ENCODE measurements around the gene CFAP46.

Gene CFAP46

DNA sequence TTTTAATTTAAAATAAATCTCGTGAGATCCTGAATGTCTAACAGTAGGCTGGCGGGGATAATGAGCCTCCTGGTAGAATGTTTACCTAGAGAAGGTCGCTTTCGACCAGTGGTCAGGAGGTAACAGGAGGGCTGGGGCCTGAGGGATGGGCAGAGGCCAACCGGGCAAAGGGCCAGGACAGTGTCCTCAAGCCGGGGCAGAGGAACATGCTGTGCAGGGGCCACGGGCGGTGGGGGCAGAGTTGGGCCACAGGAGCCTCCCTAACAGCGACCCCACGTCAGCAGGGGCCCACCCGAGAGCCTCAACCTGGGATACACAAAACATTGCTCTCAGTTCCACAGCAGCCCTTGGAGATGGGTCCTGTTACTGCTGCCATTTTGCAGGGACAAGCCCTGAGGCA is 14.5 kb downstream of the CFAP46 start:
- Histone ChIP-seq H3F3A (ENCODE audit: insufficient read depth) (no peaks in the 10 kb centered on the region), H3K9ac (ENCODE audit: low read length) (no peak overlapping the region), H2AFZ (ENCODE audit: low read depth, low read length, severe bottlenecking) (no peak overlapping the region), H3K4me3 (ENCODE audit: insufficient read depth, low read length, poor library complexity, severe bottlenecking) (no peak overlapping the region), H3K36me3 (ENCODE audit: low read length) (no peaks in the 10 kb centered on the region), H3K79me2 (ENCODE audit: insufficient read depth, low read length) (no peaks in the 10 kb centered on the region), H4K20me1 (ENCODE audit: low read depth, low read length) (no peaks in the 10 kb centered on the region), H3K9me3 (ENCODE audit: insufficient read depth, low read length) (no peaks in the 10 kb centered on the region), H3K9me2 (replicated peaks; ENCODE audit: insufficient read depth, low read length) (no peaks in the 10 kb centered on the region), H3K27ac (ENCODE audit: low read depth, low read length) (no peak overlapping the region), H3K27me3 (ENCODE audit: low read length) (no peaks in the 10 kb centered on the region), H3K4me2 (ENCODE audit: low read depth, low read length, poor library complexity, severe bottlenecking) (no peak overlapping the region)
- no peak for TF ChIP-seq EZH2phosphoT487 (conservative IDR thresholded peaks at IDR 0.05; ENCODE audit: low read length)
- TF ChIP-seq, protein P1, sequence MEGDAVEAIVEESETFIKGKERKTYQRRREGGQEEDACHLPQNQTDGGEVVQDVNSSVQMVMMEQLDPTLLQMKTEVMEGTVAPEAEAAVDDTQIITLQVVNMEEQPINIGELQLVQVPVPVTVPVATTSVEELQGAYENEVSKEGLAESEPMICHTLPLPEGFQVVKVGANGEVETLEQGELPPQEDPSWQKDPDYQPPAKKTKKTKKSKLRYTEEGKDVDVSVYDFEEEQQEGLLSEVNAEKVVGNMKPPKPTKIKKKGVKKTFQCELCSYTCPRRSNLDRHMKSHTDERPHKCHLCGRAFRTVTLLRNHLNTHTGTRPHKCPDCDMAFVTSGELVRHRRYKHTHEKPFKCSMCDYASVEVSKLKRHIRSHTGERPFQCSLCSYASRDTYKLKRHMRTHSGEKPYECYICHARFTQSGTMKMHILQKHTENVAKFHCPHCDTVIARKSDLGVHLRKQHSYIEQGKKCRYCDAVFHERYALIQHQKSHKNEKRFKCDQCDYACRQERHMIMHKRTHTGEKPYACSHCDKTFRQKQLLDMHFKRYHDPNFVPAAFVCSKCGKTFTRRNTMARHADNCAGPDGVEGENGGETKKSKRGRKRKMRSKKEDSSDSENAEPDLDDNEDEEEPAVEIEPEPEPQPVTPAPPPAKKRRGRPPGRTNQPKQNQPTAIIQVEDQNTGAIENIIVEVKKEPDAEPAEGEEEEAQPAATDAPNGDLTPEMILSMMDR (IDR thresholded peaks at IDR 0.05; ENCODE audit: insufficient read depth, low read length, poor library complexity, severe bottlenecking): no peak

DNA sequence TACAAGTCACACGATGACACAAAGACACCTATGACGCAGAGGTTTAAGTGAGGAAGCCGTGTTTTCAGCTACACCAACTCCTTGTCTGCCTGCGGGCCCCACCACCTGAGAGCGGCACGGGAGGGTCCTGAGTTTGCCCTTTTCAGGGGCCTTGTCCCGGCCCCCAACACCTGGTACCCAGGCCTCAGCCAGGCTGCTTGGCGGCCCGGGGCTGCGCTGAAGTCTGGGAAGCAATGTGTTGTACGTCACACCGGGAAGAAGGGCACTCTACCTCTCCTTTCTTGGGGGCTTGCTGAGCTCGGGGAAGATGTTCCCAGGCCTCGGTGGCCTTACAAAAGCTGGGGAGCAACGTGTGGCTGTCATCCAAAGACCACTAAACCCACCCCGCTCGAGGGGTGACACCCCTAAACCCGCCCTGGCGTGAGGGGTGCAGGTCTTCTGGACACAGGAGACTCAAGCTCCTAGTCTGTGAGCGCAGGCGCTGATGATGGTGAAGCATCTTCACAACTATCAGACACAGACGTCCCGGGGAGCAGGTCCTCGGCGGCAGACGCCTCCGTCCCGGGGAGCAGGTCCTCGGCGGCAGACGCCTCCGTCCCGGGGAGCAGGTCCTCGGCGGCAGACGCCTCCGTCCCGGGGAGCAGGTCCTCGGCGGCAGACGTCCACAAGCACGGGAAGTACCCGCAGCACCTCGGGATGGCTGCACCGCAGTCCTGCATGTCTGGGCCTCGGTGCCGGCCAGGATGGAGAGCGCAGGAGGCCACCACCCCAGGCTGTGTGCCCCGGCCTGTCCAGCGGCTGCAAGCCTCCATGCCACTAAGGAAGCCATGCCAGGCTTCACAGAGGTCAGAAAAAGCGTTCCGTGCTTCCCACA is 15.4 kb downstream of the CFAP46 start:
- H3K9me2 ChIP-seq (replicated peaks; ENCODE audit: insufficient read depth, low read length): no peaks in the 10 kb centered on the region
- no peak for TF ChIP-seq EZH2phosphoT487 (conservative IDR thresholded peaks at IDR 0.05; ENCODE audit: low read length)
- TF ChIP-seq, protein P1 (IDR thresholded peaks at IDR 0.05; ENCODE audit: insufficient read depth, low read length, poor library complexity, severe bottlenecking): no peak
- H4K20me1 ChIP-seq (ENCODE audit: low read depth, low read length): no peaks in the 10 kb centered on the region
- H3K4me2 ChIP-seq (ENCODE audit: low read depth, low read length, poor library complexity, severe bottlenecking): no peak overlapping the region
- no peaks in the 10 kb centered on the region for H3K27me3 ChIP-seq (ENCODE audit: low read length)
- H3K79me2 ChIP-seq (ENCODE audit: insufficient read depth, low read length): no peaks in the 10 kb centered on the region
- H3K36me3 ChIP-seq (ENCODE audit: low read length): no peaks in the 10 kb centered on the region
- no peak overlapping the region for H3K4me3 ChIP-seq (ENCODE audit: insufficient read depth, low read length, poor library complexity, severe bottlenecking)
- no peak overlapping the region for H2AFZ ChIP-seq (ENCODE audit: low read depth, low read length, severe bottlenecking)
- no peak overlapping the region for H3K27ac ChIP-seq (ENCODE audit: low read depth, low read length)
- H3K9ac ChIP-seq (ENCODE audit: low read length): no peak overlapping the region
- H3K9me3 ChIP-seq (ENCODE audit: insufficient read depth, low read length): no peaks in the 10 kb centered on the region
- no peaks in the 10 kb centered on the region for H3F3A ChIP-seq (ENCODE audit: insufficient read depth)

DNA sequence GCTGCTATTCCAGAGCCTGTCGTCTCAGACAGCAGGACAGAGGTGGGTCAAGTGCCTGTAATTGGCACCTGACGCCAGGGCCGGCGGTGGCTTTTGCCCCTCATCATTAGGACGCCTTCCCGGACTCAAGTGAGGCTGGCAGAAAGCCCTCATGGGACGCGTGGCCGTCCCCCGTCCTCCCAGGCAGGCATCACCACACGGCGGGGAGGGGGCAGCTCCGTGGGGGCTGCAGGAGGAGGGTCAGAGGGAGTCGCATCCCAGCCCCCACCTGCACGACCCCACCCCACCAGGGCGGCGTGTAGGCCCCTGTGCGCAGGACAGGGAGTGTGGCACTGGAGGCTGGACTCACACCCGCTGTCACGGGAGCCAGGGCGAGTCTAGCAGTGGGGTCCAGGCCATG is 16.3 kb downstream of the CFAP46 start:
- Histone ChIP-seq H3K9ac (ENCODE audit: low read length) (no peak overlapping the region), H3K79me2 (ENCODE audit: insufficient read depth, low read length) (no peaks in the 10 kb centered on the region), H3K4me2 (ENCODE audit: low read depth, low read length, poor library complexity, severe bottlenecking) (no peak overlapping the region), H3K9me3 (ENCODE audit: insufficient read depth, low read length) (no peaks in the 10 kb centered on the region), H4K20me1 (ENCODE audit: low read depth, low read length) (no peaks in the 10 kb centered on the region), H2AFZ (ENCODE audit: low read depth, low read length, severe bottlenecking) (no peak overlapping the region), H3K9me2 (replicated peaks; ENCODE audit: insufficient read depth, low read length) (no peaks in the 10 kb centered on the region), H3K27ac (ENCODE audit: low read depth, low read length) (no peak overlapping the region), H3K4me3 (ENCODE audit: insufficient read depth, low read length, poor library complexity, severe bottlenecking) (no peak overlapping the region), H3K36me3 (ENCODE audit: low read length) (no peaks in the 10 kb centered on the region), H3F3A (ENCODE audit: insufficient read depth) (no peaks in the 10 kb centered on the region), H3K27me3 (ENCODE audit: low read length) (no peaks in the 10 kb centered on the region)
- no peak for TF ChIP-seq EZH2phosphoT487 (conservative IDR thresholded peaks at IDR 0.05; ENCODE audit: low read length)
- TF ChIP-seq, protein P1 (IDR thresholded peaks at IDR 0.05; ENCODE audit: insufficient read depth, low read length, poor library complexity, severe bottlenecking): no peak

All from SU-DHL-6 (cell line).